HepG2 (cell line): ENCODE results near the gene AUTS2. TPM values are rescaled to one million over a fixed set of nuclear protein-coding genes. Genes with fewer than 3 reads are reported as not detected.

Source experiments
- ATAC-seq: fragments of 200-7000 bp; cut with Tn5 transposase; 3 replicates; pipeline ENCODE4 v1.9.1; 2020; ENCODE audit warnings: mild to moderate bottlenecking, moderate library complexity
- BruUV-seq: library from RNA; stranded (reverse); fragments of 400-500 nt; replicated peaks from 2 replicates; lab custom pipeline; 2021; lab: Mats Ljungman, UMichigan
- CTCF ChIA-PET: fragments of 300-600 bp; formaldehyde crosslinking; extraction: SDS; loops from one replicate; lab custom pipeline; 2021; ENCODE audit warnings: low total read pairs, inconsistent platforms, low intra/inter-chr PET ratio; lab: Yijun Ruan, JAX
- POLR2A ChIA-PET: fragments of 350-600 bp; sonication (Branson Sonifier 250); formaldehyde crosslinking; loops from one replicate; lab custom pipeline; 2020; ENCODE audit warnings: antibody characterized with exemption, inconsistent platforms; lab: Yijun Ruan, JAX
- DNase-seq: peaks from one replicate; pipeline ENCODE4 v3.0.0-alpha.2; 2015; ENCODE audit warnings: low spot score
- FAIRE-seq: peaks from 3 replicates; lab custom pipeline; 2011; peaks lifted over from hg19 to GRCh38; lab: Jason Lieb, UNC
- H2AFZ ChIP-seq: one replicate; pipeline ENCODE4 v1.6.1; 2011; ENCODE audit warnings: low read length, inconsistent platforms
- H3K27ac ChIP-seq: fragments of 300-600 bp; 3 replicates; pipeline ENCODE4 v1.8.0; 2011; ENCODE audit warnings: mixed run types, mild to moderate bottlenecking, mixed read lengths, low read length, inconsistent platforms; ENCODE audit not compliant: insufficient read depth; ENCODE audit errors: extremely low read length
- H3K27me3 ChIP-seq, 2 experiments: fragments of 200-600 bp in 1 of 2; 2 replicates in 1 of 2; 3 replicates in 1 of 2; pipeline versions ENCODE4 v1.6.0 to v1.8.0; 2011; ENCODE audit warnings: low read length in 2 of 2, mild to moderate bottlenecking in 2 of 2, moderate library complexity in 2 of 2, inconsistent platforms in 1 of 2; ENCODE audit not compliant: insufficient read depth in 2 of 2, control insufficient read depth in 1 of 2
- H3K36me3 ChIP-seq, 2 experiments: fragments of 200-600 bp in 1 of 2; replicated peaks in 1 of 2; 2 replicates in 1 of 2; 3 replicates in 1 of 2; pipeline versions ENCODE4 v1.5.1 to v1.8.0; 2011; ENCODE audit warnings: low read length in 2 of 2, inconsistent platforms in 1 of 2; ENCODE audit not compliant: insufficient read depth in 2 of 2, control insufficient read depth in 1 of 2
- H3K4me1 ChIP-seq: 2 replicates; pipeline ENCODE4 v1.5.1; 2012; ENCODE audit warnings: low read length, inconsistent platforms; ENCODE audit not compliant: insufficient read depth
- H3K4me2 ChIP-seq: 2 replicates; pipeline ENCODE4 v1.6.0; 2011; ENCODE audit warnings: low read depth, low read length, inconsistent platforms
- H3K4me3 ChIP-seq, 3 experiments: fragments of 200-600 bp in 1 of 3; sonication (generic), shearing (Covaris generic) in 1 of 3; replicated peaks in 1 of 3; 2 replicates each; pipeline ENCODE4 v1.5.1; 2011 to 2016; ENCODE audit warnings: low read length in 3 of 3, inconsistent platforms in 2 of 3, low read depth in 2 of 3, mild to moderate bottlenecking in 2 of 3, control low read depth in 1 of 3, mixed read lengths in 1 of 3; ENCODE audit not compliant: insufficient read depth in 1 of 3
- H3K79me2 ChIP-seq: one replicate; pipeline ENCODE4 v1.6.1; 2011; ENCODE audit warnings: low read length, inconsistent platforms; ENCODE audit not compliant: insufficient read depth
- H3K9ac ChIP-seq: 2 replicates; pipeline ENCODE4 v1.6.0; 2011; ENCODE audit warnings: mild to moderate bottlenecking, low read depth, low read length, inconsistent platforms; ENCODE audit not compliant: insufficient read depth
- H3K9me3 ChIP-seq: 2 replicates; pipeline ENCODE4 v1.5.1; 2012; ENCODE audit warnings: mild to moderate bottlenecking, low read length
- H4K20me1 ChIP-seq: 2 replicates; pipeline ENCODE4 v1.6.0; 2011; ENCODE audit warnings: inconsistent platforms, mild to moderate bottlenecking, low read length, moderate library complexity; ENCODE audit not compliant: insufficient read depth
- HBP1 ChIP-seq: IDR thresholded peaks from 2 replicates; pipeline ENCODE4 v1.6.1; 2016; ENCODE audit warnings: low read depth, control low read depth
- MIXL1 ChIP-seq: IDR thresholded peaks from 2 replicates; pipeline ENCODE4 v1.6.1; 2016
- POLR2A ChIP-seq, 2 experiments: IDR thresholded peaks; 2 replicates each; pipeline ENCODE4 v1.6.1; 2011; ENCODE audit warnings: low read depth in 2 of 2, low read length in 2 of 2, mild to moderate bottlenecking in 1 of 2, moderate library complexity in 1 of 2; ENCODE audit not compliant: insufficient read depth in 1 of 2
- TAF1 ChIP-seq: sonication (generic); formaldehyde crosslinking; IDR thresholded peaks from 2 replicates; pipeline ENCODE4 v1.4.0; 2020; ENCODE audit warnings: missing genetic modification reagents
- TEAD3 ChIP-seq: optimal IDR thresholded peaks from 2 replicates; pipeline ENCODE3; 2016; ENCODE audit warnings: borderline replicate concordance
- ZBTB2 ChIP-seq: sonication (generic); formaldehyde crosslinking; IDR thresholded peaks from 2 replicates; pipeline ENCODE4 v1.8.0; 2022; ENCODE audit warnings: low read depth, missing genetic modification reagents
- ZNF331 ChIP-seq: sonication (generic); formaldehyde crosslinking; IDR thresholded peaks from 2 replicates; pipeline ENCODE4 v1.4.0; 2020; ENCODE audit warnings: missing genetic modification reagents
- ZNF558 ChIP-seq: sonication (generic); formaldehyde crosslinking; IDR thresholded peaks from 2 replicates; pipeline ENCODE4 v1.9.0; 2022; ENCODE audit warnings: mild to moderate bottlenecking, missing genetic modification reagents, borderline replicate concordance
- ZNF770 ChIP-seq: sonication (generic); formaldehyde crosslinking; IDR thresholded peaks from 2 replicates; pipeline ENCODE4 v1.5.0; 2020; ENCODE audit warnings: mild to moderate bottlenecking, missing genetic modification reagents
- WGBS: methylation state at CpG from one replicate; pipeline ENCODE4 v1.1.6; 2017; ENCODE audit warnings: low lambda C conversion rate; 5-methylcytosine and 5-hydroxymethylcytosine counted together
- in situ Hi-C: cut with HindIII; loops from 2 replicates; pipeline ENCODE4 v1.10.0; 2017; ENCODE audit warnings: low pct_unique_long_range_greater_than_20kb; ENCODE audit not compliant: extremely low pct_ligation_motif_present
- intact Hi-C: fragments of 100-400 bp; cut with micrococcal nuclease; formaldehyde crosslinking; loops from one replicate; pipeline ENCODE4 v1.10.0; 2022; ENCODE audit not compliant: unreplicated experiment
- polyA plus RNA-seq, 8 experiments: library from polyadenylated mRNA; depleted of rRNA in 3 of 8; stranded (reverse) in 7 of 8; unstranded in 1 of 8; fragments of >200 nt; fragmentation: Illumina TruSeq in 4 of 8; extraction: Trizol in 4 of 8; gene quantifications; 2 replicates each; pipeline versions ENCODE4 v1.2.1 to v1.2.3, GENCODE V29; 2011 to 2016; ENCODE audit warnings: low read depth in 4 of 8, missing spikeins in 1 of 8, mixed read lengths in 1 of 8; ENCODE audit not compliant: insufficient read depth in 1 of 8
- total RNA-seq, 5 experiments: library from RNA; depleted of rRNA; stranded (reverse); fragments of >200 nt; fragmentation: Illumina TruSeq; extraction: Trizol; gene quantifications; 2 replicates each; pipeline ENCODE4 v1.2.3, GENCODE V29; 2016; ENCODE audit warnings: low read depth in 1 of 5

AUTS2 gene
- total and polyA plus RNA-seq, 2 of the 13 experiments (the other 11 are each of a cell fraction or from before 2014, with no cell fraction given): 0.38 TPM; not detected in 1

- in situ Hi-C loops: no loop called here
- H3K27me3 ChIP-seq: no peaks in the 10 kb centered on the region
- intact Hi-C loops: no loop called here
- no peak overlapping the region for H3K4me3 ChIP-seq
- TF ChIP-seq ZNF558: no peak
- no peak for TF ChIP-seq POLR2A (IDR thresholded peaks at IDR 0.05; ENCODE audit: insufficient read depth in 1 of 2, low read depth in 2 of 2, low read length in 2 of 2)
- TF ChIP-seq MIXL1 (CRISPR knock-in tag): no peak
- no peak for TF ChIP-seq ZNF770 (CRISPR knock-in tag)
- no peak for TF ChIP-seq TAF1
- TF ChIP-seq ZBTB2: no peak
- no peak for TF ChIP-seq ZNF331 (CRISPR knock-in tag)
- no peak for TF ChIP-seq HBP1 (CRISPR knock-in tag)
- no peak for TF ChIP-seq TEAD3 (CRISPR knock-in tag)
- FAIRE-seq (no peak), ATAC-seq (no peak), DNase-seq (no peak)
- POLR2A ChIA-PET: no interaction called here
- 32% methylated on average over 3 of the region's 3 CpGs for WGBS
- no peak overlapping the region for H3K27ac ChIP-seq
- H3K79me2 ChIP-seq: no peaks in the 10 kb centered on the region
- no TSS peak for BruUV-seq
- H3K9me3 ChIP-seq: no peaks in the 10 kb centered on the region
- no peaks in the 10 kb centered on the region for H4K20me1 ChIP-seq
- H3K4me1 ChIP-seq: no peaks in the 10 kb centered on the region
- H3K36me3 ChIP-seq: no peaks in the 10 kb centered on the region
- no peak overlapping the region for H3K4me2 ChIP-seq
- H3K9ac ChIP-seq: no peak overlapping the region
- H2AFZ ChIP-seq: no peak overlapping the region
- CTCF ChIA-PET: no interaction called here
Measured at GRCh38 chr7:69820479-69821192, 222.4 kb downstream of the AUTS2 start.
